CD4-positive, alpha-beta T cell (primary cell): ENCODE measurements around the gene DIAPH2. TPM values are rescaled to one million over a fixed set of nuclear protein-coding genes. Genes with fewer than 3 reads are reported as not detected.

Experiments
- ATAC-seq: fragments of 200-7000 bp; cut with Tn5 transposase; one replicate; pipeline ENCODE4 v1.10.0; 2022; ENCODE audit warnings: mild to moderate bottlenecking; ENCODE audit not compliant: poor library complexity
- CTCF ChIA-PET: fragments of 350-600 bp; sonication (Branson Sonifier 250); formaldehyde crosslinking; loops from one replicate; lab custom pipeline; 2021; ENCODE audit warnings: antibody characterized with exemption, inconsistent platforms; lab: Charles Lee
- POLR2A ChIA-PET: fragments of 350-600 bp; sonication (Branson Sonifier 250); formaldehyde crosslinking; loops from one replicate; lab custom pipeline; 2021; ENCODE audit warnings: antibody characterized with exemption, inconsistent platforms; lab: Charles Lee
- DNase-seq, 14 experiments: peaks; one replicate each; pipeline ENCODE4 v3.0.0-alpha.2; 2013 to 2020; ENCODE audit warnings: mixed read lengths in 2 of 14
- H3K27ac ChIP-seq, 2 donors: one replicate each; pipeline versions ENCODE4 v1.5.1 to v1.7.0; 2013; ENCODE audit warnings: low read length in 2 of 2, low read depth in 1 of 2, mild to moderate bottlenecking in 1 of 2
- H3K27me3 ChIP-seq, 2 experiments: 1 replicate in 1 of 2; 2 replicates in 1 of 2; pipeline versions ENCODE4 v1.6.1 to v1.7.0; 2013; ENCODE audit warnings: low read length in 2 of 2, control low read depth in 1 of 2, mild to moderate bottlenecking in 1 of 2, moderate library complexity in 1 of 2; ENCODE audit not compliant: insufficient read depth in 2 of 2, control insufficient read depth in 1 of 2
- H3K36me3 ChIP-seq: one replicate; pipeline ENCODE4 v1.6.1; 2013; ENCODE audit warnings: low read length, control low read depth; ENCODE audit not compliant: insufficient read depth
- H3K4me1 ChIP-seq: one replicate; pipeline ENCODE4 v1.6.1; 2013; ENCODE audit warnings: low read length, control low read depth; ENCODE audit not compliant: insufficient read depth
- H3K4me3 ChIP-seq: one replicate; pipeline ENCODE4 v1.5.1; 2013; ENCODE audit warnings: mild to moderate bottlenecking, low read length, moderate library complexity
- H3K9me3 ChIP-seq, 2 experiments: 1 replicate in 1 of 2; 2 replicates in 1 of 2; pipeline versions ENCODE4 v1.6.1 to v1.7.0; 2013; ENCODE audit warnings: low read length in 2 of 2, mild to moderate bottlenecking in 2 of 2, control low read depth in 1 of 2, moderate library complexity in 1 of 2; ENCODE audit not compliant: control insufficient read depth in 1 of 2, insufficient read depth in 1 of 2
- H3K27ac Mint-ChIP-seq: one replicate; pipeline ENCODE4 v1.8.0; 2020; ENCODE audit warnings: mixed read lengths
- H3K27me3 Mint-ChIP-seq: one replicate; pipeline ENCODE4 v1.8.0; 2021; ENCODE audit warnings: mixed read lengths
- H3K36me3 Mint-ChIP-seq: one replicate; pipeline ENCODE4 v1.8.0; 2021; ENCODE audit warnings: low read depth, mixed read lengths
- H3K4me1 Mint-ChIP-seq: one replicate; pipeline ENCODE4 v1.8.0; 2021; ENCODE audit warnings: low read depth, mixed read lengths
- H3K4me3 Mint-ChIP-seq: one replicate; pipeline ENCODE4 v1.8.0; 2020; ENCODE audit warnings: mild to moderate bottlenecking, mixed read lengths
- H3K9me3 Mint-ChIP-seq: one replicate; pipeline ENCODE4 v1.8.0; 2020; ENCODE audit warnings: mixed read lengths
- CTCF ChIP-seq: fragments of 200-600 bp; IDR thresholded peaks from one replicate; pipeline ENCODE4 v1.8.0; 2022; ENCODE audit warnings: antibody characterized with exemption, mild to moderate bottlenecking
- intact Hi-C, 2 experiments: fragments of 100-400 bp; cut with DNase I in 1 of 2; cut with micrococcal nuclease in 1 of 2; formaldehyde crosslinking; loops; one replicate each; pipeline versions ENCODE4 v1.15.1 to v1.9.0; 2023 to 2025; cut with DNase I, micrococcal nuclease
- total RNA-seq, 174 experiments: library from RNA in 2 of 174; stranded (reverse) in 2 of 174; gene quantifications; one replicate each; pipeline ENCODE4 v1.2.3 and lab custom pipeline; 2021 to 2026

Gene DIAPH2
- total RNA-seq, 2 experiments from 2014 or later, result 11.4 to 11.7 TPM

GRCh38 chrX:96834137-96834536 lies 149.5 kb downstream of the DIAPH2 start:
- intact Hi-C loops, result no loop called here
- CTCF ChIA-PET, result no interaction called here
- Mint-ChIP-seq H3K4me1 (no peaks in the 10 kb centered on the region), H3K27ac (no peak overlapping the region), H3K4me3 (no peak overlapping the region), H3K9me3 (no peaks in the 10 kb centered on the region), H3K27me3 (no peaks in the 10 kb centered on the region), H3K36me3 (no peaks in the 10 kb centered on the region)
- Histone ChIP-seq H3K4me3 (no peak overlapping the region), H3K4me1 (no peaks in the 10 kb centered on the region), H3K36me3 (no peaks in the 10 kb centered on the region), H3K27ac (no peak overlapping the region), H3K27me3 (no peaks in the 10 kb centered on the region), H3K9me3 (no peaks in the 10 kb centered on the region)
- no peak for DNase-seq
- TF ChIP-seq CTCF, result no peak
- ATAC-seq, result no peak
- POLR2A ChIA-PET, result no interaction called here

- ChIA-PET CTCF (no interaction called here), POLR2A (no interaction called here)
- Histone ChIP-seq H3K4me3 (no peak overlapping the region), H3K36me3 (no peaks in the 10 kb centered on the region), H3K4me1 (no peaks in the 10 kb centered on the region), H3K27ac (no peak overlapping the region), H3K27me3 (no peaks in the 10 kb centered on the region), H3K9me3 (no peaks in the 10 kb centered on the region)
- H3K36me3 Mint-ChIP-seq, result no peaks in the 10 kb centered on the region
- H3K27me3 Mint-ChIP-seq, result no peaks in the 10 kb centered on the region
- no peak for ATAC-seq
- H3K9me3 Mint-ChIP-seq, result no peaks in the 10 kb centered on the region
- no peaks in the 10 kb centered on the region for H3K4me1 Mint-ChIP-seq
- DNase-seq, result no peak
- no peak for TF ChIP-seq CTCF
- no peak overlapping the region for H3K27ac Mint-ChIP-seq
- intact Hi-C loops, result no loop called here
- no peak overlapping the region for H3K4me3 Mint-ChIP-seq
Measured at GRCh38 chrX:96835660-96836289, 151.1 kb downstream of the DIAPH2 start.

GRCh38 chrX:96837808-96838207 lies 153.2 kb downstream of the DIAPH2 start:
- ATAC-seq (no peak), DNase-seq (no peak)
- intact Hi-C loops, result no loop called here
- H3K4me1 ChIP-seq, result no peaks in the 10 kb centered on the region
- H3K36me3 ChIP-seq, result no peaks in the 10 kb centered on the region
- CTCF ChIA-PET, result no interaction called here
- H3K9me3 ChIP-seq, result no peaks in the 10 kb centered on the region
- no peak overlapping the region for H3K27ac ChIP-seq
- H3K4me3 ChIP-seq, result no peak overlapping the region
- no peaks in the 10 kb centered on the region for H3K36me3 Mint-ChIP-seq
- no peaks in the 10 kb centered on the region for H3K4me1 Mint-ChIP-seq
- no peaks in the 10 kb centered on the region for H3K27me3 Mint-ChIP-seq
- H3K4me3 Mint-ChIP-seq, result no peak overlapping the region
- POLR2A ChIA-PET, result no interaction called here
- no peak overlapping the region for H3K27ac Mint-ChIP-seq
- H3K27me3 ChIP-seq, result no peaks in the 10 kb centered on the region
- no peaks in the 10 kb centered on the region for H3K9me3 Mint-ChIP-seq
- TF ChIP-seq CTCF, result no peak
